Left renal pelvis (tissue), 4 donors: ENCODE data around the gene LSM7. TPM values are rescaled to one million over a fixed set of nuclear protein-coding genes. Genes with fewer than 3 reads are reported as not detected.
A peak's percentile ranks its signal among the peaks of the same experiment; 100 is the strongest.

Experiments used
- DNase-seq, 4 donors: peaks; one replicate each; pipeline ENCODE4 v3.0.0-alpha.2; 2013; ENCODE audit warnings: low read depth in 4 of 4, low spot score in 3 of 4
- polyA plus RNA-seq, 4 donors: library from polyadenylated mRNA; unstranded; fragments of 120-200 nt; gene quantifications; one replicate each; pipeline ENCODE4 v1.2.1, GENCODE V29; 2013; ENCODE audit not compliant: insufficient read length in 4 of 4

Gene LSM7
- polyA plus RNA-seq, 4 donors = 72.9 to 105 (median 80.2) TPM

DNA sequence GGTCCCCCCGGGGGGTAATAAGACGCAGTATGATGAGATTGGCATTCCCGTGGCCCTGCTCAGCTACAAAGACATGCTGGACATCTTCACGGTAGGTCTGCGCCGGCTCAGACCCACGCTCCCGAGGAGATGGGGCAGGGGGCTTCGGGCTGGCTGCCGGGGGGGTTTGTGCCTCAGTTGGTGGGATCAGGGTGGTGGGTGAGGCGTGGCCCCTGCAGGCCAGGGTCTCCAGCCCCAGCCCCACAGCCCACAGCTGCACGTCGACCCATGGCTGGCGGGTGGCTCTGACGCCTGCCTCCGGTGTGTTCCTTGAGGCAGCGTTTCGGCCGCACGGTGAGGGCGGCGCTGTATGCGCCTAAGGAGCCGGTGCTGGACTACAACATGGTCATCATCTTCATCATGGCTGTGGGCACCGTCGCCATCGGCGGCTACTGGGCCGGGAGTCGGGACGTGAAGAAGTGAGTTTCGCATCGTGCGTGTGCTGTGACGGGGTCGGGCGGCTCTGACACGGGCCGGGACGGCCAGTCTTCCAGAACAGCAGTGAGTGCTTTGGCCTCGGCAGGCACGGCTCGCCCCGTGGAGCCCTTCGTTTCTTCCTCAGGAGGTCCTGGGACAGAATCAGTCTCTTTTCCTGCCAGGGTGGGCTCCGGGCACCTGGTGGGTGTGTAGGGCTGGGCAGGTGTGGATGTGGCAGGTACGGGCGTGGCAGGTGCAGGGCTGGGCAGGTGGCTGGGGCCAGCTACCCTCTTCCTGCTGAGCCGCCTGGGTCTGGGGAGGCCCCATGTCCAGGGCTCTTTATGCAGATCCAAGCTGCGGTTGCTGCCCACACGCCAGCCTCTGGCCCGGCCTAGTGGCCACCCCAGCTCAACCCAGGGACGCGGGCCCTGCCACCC lies 10.6 kb upstream of the LSM7 start:
- no peak for DNase-seq

GRCh38 chr19:2338055-2338615 lies 9.7 kb upstream of the LSM7 start:
- DNase-seq = no peak

- peak; percentile 50 to 71 (median 64) for DNase-seq
These were observed 8.9 kb upstream of the LSM7 start for GRCh38 chr19:2337329-2337707.

DNA sequence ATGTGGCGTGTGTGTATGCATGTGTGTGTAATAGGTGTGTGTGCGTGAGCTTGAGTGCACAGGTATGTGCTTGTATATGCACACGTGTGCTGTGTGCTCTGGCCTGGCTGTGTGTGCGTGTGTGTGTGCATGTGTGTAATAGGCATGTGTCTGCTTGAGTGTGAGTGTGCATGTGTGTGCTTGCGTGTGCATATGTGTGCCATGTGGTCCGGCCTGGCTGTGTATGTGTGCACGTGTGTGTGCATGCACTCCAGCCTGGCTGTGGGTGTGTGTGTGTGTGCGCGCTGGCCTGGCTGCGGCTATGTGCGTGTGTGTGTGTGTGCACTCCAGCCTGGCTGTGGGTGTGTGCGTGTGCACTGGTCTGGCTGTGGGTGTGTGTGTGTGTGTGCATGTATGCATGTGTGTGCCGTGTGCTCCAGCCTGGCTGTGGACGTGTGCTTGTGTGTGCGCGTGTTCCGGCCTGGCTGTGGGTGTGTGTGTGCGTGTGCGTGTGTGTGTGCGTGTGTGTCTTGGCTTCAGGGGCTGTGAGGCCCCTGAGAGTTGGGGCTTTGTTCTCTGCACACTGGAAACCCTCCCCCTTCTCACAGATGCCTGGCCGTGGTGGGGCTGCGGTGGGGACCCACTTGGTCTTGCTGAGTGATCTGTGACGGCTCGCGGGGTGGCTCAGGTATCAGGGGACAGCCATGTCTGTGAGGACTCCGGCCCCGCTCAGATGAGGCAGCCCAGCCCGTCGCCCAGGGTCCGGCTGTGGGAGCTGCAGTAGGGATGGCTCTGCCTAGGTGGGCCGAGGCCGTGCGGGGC lies 8.3 kb upstream of the LSM7 start:
- DNase-seq = no peak

DNA sequence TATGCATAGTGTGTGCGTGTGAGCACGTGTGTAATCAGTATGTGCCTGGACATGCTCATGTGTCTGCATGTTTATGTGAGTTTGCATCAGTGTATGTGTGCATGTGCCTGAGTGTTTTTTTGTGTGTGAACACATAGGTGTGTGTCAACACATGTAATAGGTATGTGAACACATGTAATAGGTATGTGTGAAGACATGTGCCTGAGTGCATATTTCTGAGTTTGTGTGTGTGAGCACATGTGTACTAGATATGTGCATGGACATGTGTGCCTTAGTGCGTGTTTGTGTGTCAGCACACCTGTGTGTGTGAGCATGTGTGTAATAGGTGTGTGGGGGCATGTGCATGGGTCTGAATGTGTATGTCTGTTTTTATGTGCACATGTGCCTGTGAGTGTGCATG lies 7.5 kb upstream of the LSM7 start:
- no peak for DNase-seq

GRCh38 chr19:2334986-2335846 lies 6.8 kb upstream of the LSM7 start:
- no peak for DNase-seq

DNA sequence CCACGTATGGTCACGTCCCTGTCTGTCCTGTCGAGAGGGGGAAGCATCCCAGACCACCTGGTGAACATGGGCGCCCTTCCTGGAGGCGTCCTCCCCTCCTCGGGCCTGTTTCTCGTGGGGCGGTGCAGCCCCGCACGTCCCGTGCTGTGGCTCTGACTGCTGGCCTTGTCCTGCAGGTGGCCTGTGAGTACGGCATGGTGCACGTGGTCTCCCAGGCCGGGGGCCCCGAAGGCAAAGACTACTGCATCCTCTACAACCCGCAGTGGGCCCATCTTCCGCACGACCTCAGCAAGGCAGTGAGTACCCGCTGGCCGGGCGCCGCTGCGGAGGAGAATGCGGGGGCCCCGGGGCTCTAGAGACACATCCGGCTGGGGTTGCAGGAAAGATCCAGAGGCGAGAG lies 6.0 kb upstream of the LSM7 start:
- DNase-seq = no peak

DNA sequence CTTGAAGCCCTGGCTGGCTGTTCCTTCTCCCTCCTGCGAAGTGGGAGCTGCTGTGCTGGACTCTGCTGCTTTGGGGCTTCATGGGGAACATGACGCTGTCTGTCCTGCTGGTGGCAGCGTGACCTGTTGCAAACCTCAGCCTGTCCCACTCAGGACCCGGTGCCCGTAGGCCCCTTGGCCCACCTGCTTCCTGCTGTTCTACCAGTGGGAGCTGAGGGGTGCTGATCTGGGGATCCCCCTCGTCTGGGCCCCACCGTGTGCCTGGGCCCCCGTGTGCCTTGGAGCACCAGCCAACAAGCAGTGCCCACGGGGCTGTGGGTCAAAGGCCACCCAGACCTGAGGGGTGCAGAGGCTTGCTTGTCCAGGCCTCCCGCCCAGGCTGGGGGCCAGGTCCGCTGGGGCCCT lies 5.4 kb upstream of the LSM7 start:
- DNase-seq = no peak

GRCh38 chr19:2333027-2333806 lies 4.8 kb upstream of the LSM7 start:
- DNase-seq = no peak

DNA sequence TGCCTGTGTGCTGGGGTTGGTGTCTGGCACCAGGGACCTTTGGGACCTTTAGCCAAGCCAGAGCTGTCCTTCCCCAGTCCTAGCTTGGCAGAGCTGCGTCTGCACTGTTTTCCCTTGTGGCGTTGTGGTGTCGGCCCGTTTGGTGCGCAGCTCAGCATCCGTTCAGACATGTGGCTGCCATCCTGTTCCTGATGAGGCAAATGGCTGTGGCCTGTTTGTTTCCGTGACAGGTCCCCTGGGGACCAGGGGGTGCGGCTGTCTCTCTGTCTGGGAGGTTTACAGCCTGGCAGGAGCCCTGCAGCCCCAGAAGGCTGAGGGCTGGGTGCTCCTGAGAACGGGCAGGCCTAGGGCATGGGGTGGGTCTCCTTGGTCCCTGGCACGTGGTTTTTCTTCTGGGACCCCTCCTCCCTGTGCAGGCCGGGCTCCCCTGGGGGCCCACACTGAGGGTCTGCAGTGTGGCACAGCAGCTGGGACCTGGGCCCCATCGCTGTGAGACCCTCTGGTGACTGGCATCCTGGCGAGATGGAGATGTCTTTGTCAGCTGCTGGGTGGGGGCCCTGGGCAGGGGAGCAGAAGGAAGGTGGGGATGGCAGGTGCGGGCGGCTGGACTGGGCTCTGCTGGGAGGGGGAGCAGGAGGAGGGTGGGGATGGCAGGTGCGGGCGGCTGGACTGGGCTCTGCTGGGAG lies 4.1 kb upstream of the LSM7 start:
- DNase-seq = no peak

DNA sequence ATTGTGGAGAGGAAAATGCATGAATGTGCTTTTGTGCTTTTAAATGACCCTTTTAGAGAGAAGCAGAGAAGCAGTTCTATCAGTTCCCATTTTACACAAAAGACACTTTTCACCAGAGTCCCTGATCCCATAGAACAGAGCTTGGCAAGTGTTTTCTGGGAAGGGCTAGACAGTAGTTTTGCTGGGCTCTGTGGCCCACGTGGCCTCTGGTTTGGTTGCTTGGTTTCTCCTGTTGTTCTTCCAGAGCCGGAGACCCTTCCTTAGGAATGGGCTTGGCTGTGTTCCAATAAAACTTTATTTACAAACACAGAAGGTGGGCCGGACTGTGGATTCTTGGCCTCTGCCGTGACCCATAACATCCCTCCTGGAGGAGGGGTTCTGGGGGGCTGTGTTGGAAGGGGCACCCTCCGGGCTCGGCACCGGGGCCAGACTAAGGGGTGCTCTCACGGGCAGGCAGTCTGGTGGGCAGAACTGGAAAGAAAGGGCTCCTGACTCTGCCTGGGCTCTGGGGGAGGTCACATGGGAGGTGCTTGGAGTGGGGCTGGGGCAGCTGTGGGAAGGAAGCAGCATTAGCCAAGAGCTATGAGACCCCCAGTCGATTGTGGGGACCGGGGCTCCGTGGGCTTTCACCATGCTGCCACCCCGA lies 3.3 kb upstream of the LSM7 start:
- no peak for DNase-seq

DNA sequence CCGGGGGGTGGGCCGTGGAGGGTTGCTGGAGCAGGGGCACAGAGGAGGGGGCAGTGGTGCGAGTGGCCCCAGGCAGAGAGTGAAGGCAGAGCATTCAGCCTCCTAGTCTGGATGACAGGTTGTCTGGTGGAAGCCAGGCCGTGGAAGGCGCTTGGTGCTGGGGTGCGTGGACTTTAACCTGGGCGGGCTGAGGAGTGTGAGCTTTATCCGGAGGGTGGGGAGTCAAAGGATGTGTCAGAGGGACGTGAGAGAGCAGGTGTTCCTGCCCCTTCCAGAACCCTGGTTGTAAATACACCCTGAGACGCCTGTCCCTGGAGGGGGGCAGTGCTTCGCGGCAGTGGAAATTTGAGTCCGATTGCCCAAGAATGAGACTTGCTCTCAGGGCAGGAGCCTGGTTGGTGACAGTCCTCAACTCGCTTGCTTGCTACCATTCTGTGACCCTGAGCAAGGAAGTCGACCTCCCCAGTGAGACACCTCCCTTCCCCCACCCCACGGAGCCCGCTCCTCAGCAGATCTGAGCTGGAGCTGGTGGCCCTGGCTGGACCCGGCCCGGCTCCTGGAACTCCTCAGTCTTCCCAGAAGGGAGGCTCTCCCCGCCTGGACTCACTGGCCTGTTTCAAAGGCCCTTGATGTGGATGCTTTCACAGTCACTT lies 2.4 kb upstream of the LSM7 start:
- DNase-seq = no peak

DNA sequence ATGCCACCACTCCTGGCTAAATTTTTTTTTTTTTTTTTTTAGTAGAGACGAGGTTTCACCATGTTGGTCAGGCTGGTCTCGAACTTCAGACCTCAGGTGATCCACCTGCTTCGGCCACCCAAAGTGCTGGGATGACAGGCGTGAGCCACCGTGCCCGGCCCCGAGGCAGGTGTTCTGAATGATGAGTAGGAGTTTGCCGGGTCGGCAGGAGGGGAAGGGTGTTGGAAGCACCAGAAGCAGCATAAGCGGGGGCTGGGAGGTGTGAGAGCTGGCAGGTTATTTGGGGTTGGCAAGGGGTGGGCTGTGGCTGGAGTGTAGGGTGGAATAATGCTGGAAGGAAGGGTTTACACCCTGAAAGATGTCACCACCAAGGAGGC lies 1.9 kb upstream of the LSM7 start:
- no peak for DNase-seq

DNA sequence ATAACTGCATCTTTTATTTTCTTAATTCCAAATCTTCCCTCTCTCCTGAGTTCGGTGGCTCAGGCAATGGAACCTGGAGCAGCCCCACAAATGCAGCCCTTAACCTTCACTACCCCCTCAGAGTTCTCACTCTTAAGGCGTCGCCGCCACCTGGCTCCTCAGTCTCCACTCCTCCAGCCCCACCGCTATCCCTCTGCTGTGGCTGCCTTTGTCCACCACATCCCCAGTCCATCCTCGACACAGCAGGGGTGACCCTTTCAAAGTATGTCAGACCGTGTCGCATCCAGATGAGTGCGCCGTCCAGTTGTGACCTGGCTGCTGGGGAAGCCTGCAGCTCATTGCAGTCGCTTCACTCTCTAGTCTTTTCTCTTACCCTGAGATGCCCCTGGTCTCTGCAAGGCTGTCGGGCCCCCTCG lies 1.1 kb upstream of the LSM7 start:
- no peak for DNase-seq

GRCh38 chr19:2329149-2329478 lies 728 bp upstream of the LSM7 start:
- no peak for DNase-seq

DNA sequence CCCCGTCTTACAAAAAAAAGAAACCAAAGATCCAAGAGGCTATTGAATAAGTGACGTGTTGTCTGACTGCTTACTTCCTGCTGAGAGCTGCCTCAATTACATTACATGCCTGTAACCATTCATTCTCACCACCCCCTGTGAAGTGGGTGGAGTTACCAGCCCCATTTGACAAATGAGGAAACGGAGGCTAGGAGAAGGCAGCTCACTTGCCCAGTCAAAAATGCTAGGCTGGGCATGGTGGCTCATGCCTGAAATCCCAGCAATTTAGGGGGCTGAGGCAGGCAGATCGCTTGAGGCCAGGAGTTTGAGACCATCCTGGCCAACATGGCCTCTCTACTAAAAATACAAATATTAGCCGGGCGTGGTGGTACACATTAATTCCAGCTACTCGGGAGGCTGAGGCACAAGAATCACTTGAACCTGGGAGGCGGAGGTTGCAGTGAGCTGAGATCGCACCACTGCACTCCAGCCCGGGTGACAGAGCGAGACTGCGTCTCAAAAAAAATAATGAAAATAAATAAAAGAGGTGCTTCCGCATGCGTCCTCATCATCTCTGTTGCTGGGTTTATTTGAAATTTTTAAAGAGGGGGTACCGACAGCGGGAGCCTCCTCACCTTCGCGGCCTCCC lies 499 bp downstream of the LSM7 start:
- DNase-seq = no peak

DNA sequence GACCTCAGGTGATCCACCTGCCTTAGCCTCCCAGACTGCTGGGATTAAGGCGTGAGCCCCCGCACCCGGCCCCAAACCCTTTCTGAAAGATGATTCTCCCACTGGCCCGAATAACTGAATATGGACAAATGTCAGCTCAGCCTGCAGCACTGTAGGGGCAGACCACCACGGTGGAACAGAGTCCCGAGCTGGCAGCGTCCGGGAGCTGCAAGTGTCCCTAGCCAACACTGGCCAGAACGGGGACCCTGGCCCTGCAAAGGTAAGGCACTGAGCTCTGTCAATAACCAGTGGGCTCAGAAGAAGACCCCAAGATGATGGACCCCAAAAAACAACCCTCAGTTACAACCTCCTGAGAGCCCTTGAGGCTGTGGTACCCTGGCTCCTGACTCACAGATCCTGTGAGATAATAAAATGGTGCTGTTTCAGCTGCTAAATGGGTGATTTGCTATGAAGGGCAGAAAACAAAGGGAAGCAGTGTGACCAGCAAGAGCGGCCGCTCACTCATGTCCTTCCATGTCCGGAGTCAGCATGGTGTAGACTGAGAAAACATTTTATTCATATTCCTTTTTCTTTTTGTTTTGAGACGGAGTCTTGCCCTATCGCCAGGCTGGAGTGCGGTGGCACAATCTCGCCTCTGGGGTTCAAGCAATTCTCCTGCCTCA lies 1.6 kb downstream of the LSM7 start:
- no peak for DNase-seq
